Measurements from ENCODE around the gene POC1A. TPM values are rescaled to one million over a fixed set of nuclear protein-coding genes. Genes with fewer than 3 reads are reported as not detected.

Gene POC1A
- polyA plus RNA-seq, 1 donor from 2014 or later = 1.3 TPM

GRCh38 chr3:52195291-52195597, 41.0 kb upstream of the POC1A start:
- Histone ChIP-seq H3K27me3 (ENCODE audit: insufficient read depth, low read depth, low read length) (no peaks in the 10 kb centered on the region), H3K4me2 (ENCODE audit: low read length) (no peak overlapping the region), H3K4me3 (ENCODE audit: low read length) (no peak overlapping the region), H3K9me3 (ENCODE audit: low read length) (no peaks in the 10 kb centered on the region), H3K27ac (ENCODE audit: low read length) (no peak overlapping the region), H3K9me2 (ENCODE audit: insufficient read depth, low read length) (no peaks in the 10 kb centered on the region), H3K9ac (ENCODE audit: low read length) (no peak overlapping the region), H3F3A (ENCODE audit: insufficient read depth, low read length, poor library complexity, severe bottlenecking) (no peaks in the 10 kb centered on the region), H2AFZ (ENCODE audit: low read depth, low read length) (no peak overlapping the region), H3K79me2 (replicated peaks; ENCODE audit: insufficient read depth, low read length) (peaks cover 15% of the 10 kb centered on the region), H4K20me1 (ENCODE audit: insufficient read depth) (no peaks in the 10 kb centered on the region), H3K36me3 (ENCODE audit: insufficient read depth, low read length) (no peaks in the 10 kb centered on the region)
- no peak for TF ChIP-seq RAD21 (conservative IDR thresholded peaks at IDR 0.05)
- TF ChIP-seq EZH2 (IDR thresholded peaks at IDR 0.05; ENCODE audit: borderline replicate concordance, insufficient read depth, low read length, poor library complexity, severe bottlenecking) = no peak
- no peak for TF ChIP-seq CTCF (IDR thresholded peaks at IDR 0.05; ENCODE audit: poor library complexity, severe bottlenecking)
- no peak for TF ChIP-seq POLR2AphosphoS5 (IDR thresholded peaks at IDR 0.05)
- no peak for TF ChIP-seq MXI1 (conservative IDR thresholded peaks at IDR 0.05; ENCODE audit: poor library complexity, severe bottlenecking)

- no peaks in the 10 kb centered on the region for H3K9me2 ChIP-seq (ENCODE audit: insufficient read depth, low read length)
- TF ChIP-seq, protein P1, sequence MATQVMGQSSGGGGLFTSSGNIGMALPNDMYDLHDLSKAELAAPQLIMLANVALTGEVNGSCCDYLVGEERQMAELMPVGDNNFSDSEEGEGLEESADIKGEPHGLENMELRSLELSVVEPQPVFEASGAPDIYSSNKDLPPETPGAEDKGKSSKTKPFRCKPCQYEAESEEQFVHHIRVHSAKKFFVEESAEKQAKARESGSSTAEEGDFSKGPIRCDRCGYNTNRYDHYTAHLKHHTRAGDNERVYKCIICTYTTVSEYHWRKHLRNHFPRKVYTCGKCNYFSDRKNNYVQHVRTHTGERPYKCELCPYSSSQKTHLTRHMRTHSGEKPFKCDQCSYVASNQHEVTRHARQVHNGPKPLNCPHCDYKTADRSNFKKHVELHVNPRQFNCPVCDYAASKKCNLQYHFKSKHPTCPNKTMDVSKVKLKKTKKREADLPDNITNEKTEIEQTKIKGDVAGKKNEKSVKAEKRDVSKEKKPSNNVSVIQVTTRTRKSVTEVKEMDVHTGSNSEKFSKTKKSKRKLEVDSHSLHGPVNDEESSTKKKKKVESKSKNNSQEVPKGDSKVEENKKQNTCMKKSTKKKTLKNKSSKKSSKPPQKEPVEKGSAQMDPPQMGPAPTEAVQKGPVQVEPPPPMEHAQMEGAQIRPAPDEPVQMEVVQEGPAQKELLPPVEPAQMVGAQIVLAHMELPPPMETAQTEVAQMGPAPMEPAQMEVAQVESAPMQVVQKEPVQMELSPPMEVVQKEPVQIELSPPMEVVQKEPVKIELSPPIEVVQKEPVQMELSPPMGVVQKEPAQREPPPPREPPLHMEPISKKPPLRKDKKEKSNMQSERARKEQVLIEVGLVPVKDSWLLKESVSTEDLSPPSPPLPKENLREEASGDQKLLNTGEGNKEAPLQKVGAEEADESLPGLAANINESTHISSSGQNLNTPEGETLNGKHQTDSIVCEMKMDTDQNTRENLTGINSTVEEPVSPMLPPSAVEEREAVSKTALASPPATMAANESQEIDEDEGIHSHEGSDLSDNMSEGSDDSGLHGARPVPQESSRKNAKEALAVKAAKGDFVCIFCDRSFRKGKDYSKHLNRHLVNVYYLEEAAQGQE (IDR thresholded peaks at IDR 0.05; ENCODE audit: borderline replicate concordance) = no peak
- H3K9ac ChIP-seq (ENCODE audit: low read length) = no peak overlapping the region
- no peaks in the 10 kb centered on the region for H4K20me1 ChIP-seq (ENCODE audit: insufficient read depth)
- peaks cover 15% of the 10 kb centered on the region for H3K79me2 ChIP-seq (replicated peaks; ENCODE audit: insufficient read depth, low read length)
- no peak overlapping the region for H3K27ac ChIP-seq (ENCODE audit: low read length)
- H3K4me3 ChIP-seq (ENCODE audit: low read length) = no peak overlapping the region
- H3K4me2 ChIP-seq (ENCODE audit: low read length) = no peak overlapping the region
- H3K36me3 ChIP-seq (ENCODE audit: insufficient read depth, low read length) = no peaks in the 10 kb centered on the region
- H3K27me3 ChIP-seq (ENCODE audit: insufficient read depth, low read depth, low read length) = no peaks in the 10 kb centered on the region
- H2AFZ ChIP-seq (ENCODE audit: low read depth, low read length) = no peak overlapping the region
- H3K9me3 ChIP-seq (ENCODE audit: low read length) = no peaks in the 10 kb centered on the region
- H3F3A ChIP-seq (ENCODE audit: insufficient read depth, low read length, poor library complexity, severe bottlenecking) = no peaks in the 10 kb centered on the region
These were observed 40.5 kb upstream of the POC1A start for GRCh38 chr3:52194485-52195290.

DNA sequence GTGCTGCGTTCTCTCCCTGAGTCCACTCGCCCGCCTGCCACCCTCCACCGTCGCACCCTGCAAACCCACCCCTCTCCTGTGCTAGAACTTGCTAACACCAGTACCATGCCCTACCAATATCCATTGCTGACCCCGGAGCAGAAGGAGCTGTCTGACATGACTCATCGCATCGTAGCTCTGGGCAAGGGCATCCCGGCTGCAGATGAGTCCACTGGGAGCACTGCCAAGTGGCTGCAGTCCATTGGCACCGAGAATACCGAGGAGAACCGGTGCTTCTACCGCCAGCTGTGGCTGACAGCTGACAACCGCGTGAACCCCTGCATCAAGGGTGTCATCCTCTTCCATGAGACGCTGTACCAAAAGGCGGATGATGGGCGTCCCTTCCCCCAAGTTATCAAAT, 38.8 kb upstream of the POC1A start:
- no peak overlapping the region for H3K9ac ChIP-seq (ENCODE audit: low read length)
- no peaks in the 10 kb centered on the region for H3K9me3 ChIP-seq (ENCODE audit: low read length)
- H4K20me1 ChIP-seq (ENCODE audit: insufficient read depth) = no peaks in the 10 kb centered on the region
- no peak overlapping the region for H3K27ac ChIP-seq (ENCODE audit: low read length)
- no peaks in the 10 kb centered on the region for H3K27me3 ChIP-seq (ENCODE audit: insufficient read depth, low read depth, low read length)
- no peaks in the 10 kb centered on the region for H3K36me3 ChIP-seq (ENCODE audit: insufficient read depth, low read length)
- H3K9me2 ChIP-seq (ENCODE audit: insufficient read depth, low read length) = no peaks in the 10 kb centered on the region
- no peak for TF ChIP-seq CTCF (IDR thresholded peaks at IDR 0.05; ENCODE audit: poor library complexity, severe bottlenecking)
- TF ChIP-seq, protein P1 (IDR thresholded peaks at IDR 0.05; ENCODE audit: borderline replicate concordance) = no peak
- no peak for TF ChIP-seq MXI1 (conservative IDR thresholded peaks at IDR 0.05; ENCODE audit: poor library complexity, severe bottlenecking)
- TF ChIP-seq SMC3 (conservative IDR thresholded peaks at IDR 0.05; ENCODE audit: poor library complexity) = no peak
- TF ChIP-seq EZH2 (IDR thresholded peaks at IDR 0.05; ENCODE audit: borderline replicate concordance, insufficient read depth, low read length, poor library complexity, severe bottlenecking) = no peak
- TF ChIP-seq RAD21 (conservative IDR thresholded peaks at IDR 0.05) = no peak
- no peak for TF ChIP-seq EP300 (conservative IDR thresholded peaks at IDR 0.05; ENCODE audit: poor library complexity, severe bottlenecking)
- TF ChIP-seq TAF1 (IDR thresholded peaks at IDR 0.05; ENCODE audit: low read depth) = no peak
- TF ChIP-seq POLR2AphosphoS5 (IDR thresholded peaks at IDR 0.05) = no peak
- H2AFZ ChIP-seq (ENCODE audit: low read depth, low read length) = no peak overlapping the region
- H3K4me3 ChIP-seq (ENCODE audit: low read length) = no peak overlapping the region
- H3K4me2 ChIP-seq (ENCODE audit: low read length) = no peak overlapping the region
- H3F3A ChIP-seq (ENCODE audit: insufficient read depth, low read length, poor library complexity, severe bottlenecking) = no peaks in the 10 kb centered on the region
- H3K79me2 ChIP-seq (replicated peaks; ENCODE audit: insufficient read depth, low read length) = peaks cover 1% of the 10 kb centered on the region

All from neural cell (in vitro differentiated cells).